Loucy (cell line): ENCODE measurements around the gene DOK1.
A peak's percentile ranks its signal among the peaks of the same experiment; 100 is the strongest.

ENCODE experiments used
- H2AFZ ChIP-seq: fragments of 200-600 bp; sonication (generic); 2 replicates; pipeline ENCODE4 v1.6.0; 2016; ENCODE audit warnings: antibody characterized with exemption, mild to moderate bottlenecking, low read length, moderate library complexity
- H3F3A ChIP-seq: fragments of 200-600 bp; 2 replicates; pipeline ENCODE4 v1.6.0; 2016; ENCODE audit warnings: antibody characterized with exemption, low read depth, mild to moderate bottlenecking
- H3K27me3 ChIP-seq: fragments of 200-600 bp; sonication (generic); 2 replicates; pipeline ENCODE4 v1.6.1; 2014; ENCODE audit warnings: low read length, mild to moderate bottlenecking; ENCODE audit not compliant: insufficient read depth, poor library complexity, severe bottlenecking
- H3K36me3 ChIP-seq: fragments of 200-600 bp; sonication (generic); 2 replicates; pipeline ENCODE4 v1.6.1; 2016; ENCODE audit warnings: low read length; ENCODE audit not compliant: insufficient read depth
- H3K4me1 ChIP-seq: fragments of 200-600 bp; sonication (generic); 2 replicates; pipeline ENCODE4 v1.5.1; 2014; ENCODE audit warnings: low read length, mild to moderate bottlenecking; ENCODE audit not compliant: insufficient read depth, poor library complexity, severe bottlenecking
- H3K4me2 ChIP-seq: fragments of 200-600 bp; sonication (generic); 2 replicates; pipeline ENCODE4 v1.6.0; 2014; ENCODE audit warnings: antibody characterized with exemption, low read length, low read depth, mild to moderate bottlenecking; ENCODE audit not compliant: poor library complexity, severe bottlenecking
- H3K4me3 ChIP-seq: fragments of 200-600 bp; sonication (generic); 2 replicates; pipeline ENCODE4 v1.5.1; 2014; ENCODE audit warnings: low read length, mild to moderate bottlenecking, mixed read lengths; ENCODE audit not compliant: poor library complexity, severe bottlenecking
- H3K79me2 ChIP-seq: fragments of 200-600 bp; sonication (generic); 2 replicates; pipeline ENCODE4 v1.6.1; 2014; ENCODE audit warnings: low read length; ENCODE audit not compliant: insufficient read depth
- H3K9ac ChIP-seq: fragments of 200-600 bp; sonication (generic); 2 replicates; pipeline ENCODE4 v1.6.0; 2014; ENCODE audit warnings: mild to moderate bottlenecking, low read depth, low read length, moderate library complexity; ENCODE audit not compliant: poor library complexity, severe bottlenecking
- H3K9me2 ChIP-seq: fragments of 200-600 bp; sonication (generic); replicated peaks from 2 replicates; pipeline ENCODE4 v1.6.1; 2016; ENCODE audit warnings: low read depth, low read length, mixed read lengths
- H3K9me3 ChIP-seq: fragments of 200-600 bp; sonication (generic); 2 replicates; pipeline ENCODE4 v1.6.1; 2014; ENCODE audit warnings: mild to moderate bottlenecking, antibody characterized with exemption, low read length, low read depth; ENCODE audit not compliant: insufficient read depth
- H4K20me1 ChIP-seq: fragments of 200-600 bp; sonication (generic); 2 replicates; pipeline ENCODE4 v1.6.0; 2014; ENCODE audit warnings: antibody characterized with exemption, low read length, mild to moderate bottlenecking; ENCODE audit not compliant: insufficient read depth, poor library complexity, severe bottlenecking
- CTCF ChIP-seq: fragments of 200-600 bp; sonication (generic); conservative IDR thresholded peaks from 2 replicates; pipeline ENCODE4 v1.5.1; 2014; ENCODE audit warnings: mild to moderate bottlenecking, antibody characterized with exemption, low read length
- EZH2phosphoT487 ChIP-seq: fragments of 200-600 bp; IDR thresholded peaks from 2 replicates; pipeline ENCODE4 v1.6.1; 2018; ENCODE audit warnings: antibody characterized with exemption, mild to moderate bottlenecking, moderate library complexity, borderline replicate concordance

DOK1 gene

GRCh38 chr2:74531666-74532065 lies 22.9 kb upstream of the DOK1 start:
- Histone ChIP-seq H3K79me2 (peaks cover 52% of the 10 kb centered on the region), H3K4me3 (peak overlapping the region; percentile 100), H3K36me3 (peaks cover 11% of the 10 kb centered on the region; the same call in 1 of the 2 replicates), H3K9ac (peak overlapping the region; percentile 93), H3K27me3 (peaks cover 4% of the 10 kb centered on the region), H3K4me1 (peaks cover 35% of the 10 kb centered on the region), H3F3A (0 out of 2 replicates have a peak, but pooled peaks cover 1% of the 10 kb centered on the region), H3K4me2 (peak overlapping the region; percentile 100), H3K9me3 (no peaks in the 10 kb centered on the region), H4K20me1 (peaks cover 22% of the 10 kb centered on the region), H2AFZ (no peak overlapping the region), H3K9me2 (no peaks in the 10 kb centered on the region)
- TF ChIP-seq EZH2phosphoT487 (no peak), CTCF (no peak)

GRCh38 chr2:74532222-74532621 lies 22.3 kb upstream of the DOK1 start:
- H3K4me3 ChIP-seq = peak overlapping the region; percentile 100
- H3K4me1 ChIP-seq = peaks cover 30% of the 10 kb centered on the region
- H3K9me3 ChIP-seq = no peaks in the 10 kb centered on the region
- peak; percentile 61 for TF ChIP-seq CTCF
- TF ChIP-seq EZH2phosphoT487 = no peak
- H3K4me2 ChIP-seq = peak overlapping the region; percentile 100
- no peaks in the 10 kb centered on the region for H3K9me2 ChIP-seq
- H2AFZ ChIP-seq = no peak overlapping the region
- H4K20me1 ChIP-seq = peaks cover 22% of the 10 kb centered on the region
- peaks cover 46% of the 10 kb centered on the region for H3K79me2 ChIP-seq
- peaks cover 4% of the 10 kb centered on the region for H3K27me3 ChIP-seq
- H3K36me3 ChIP-seq = peaks cover 6% of the 10 kb centered on the region; the same call in 1 of the 2 replicates
- no peaks in the 10 kb centered on the region for H3F3A ChIP-seq
- peak overlapping the region; percentile 93 for H3K9ac ChIP-seq

- Histone ChIP-seq H3K4me3 (no peak overlapping the region), H3K4me2 (no peak overlapping the region), H3F3A (no peaks in the 10 kb centered on the region), H3K27me3 (peaks cover 4% of the 10 kb centered on the region), H3K9ac (no peak overlapping the region), H3K9me2 (no peaks in the 10 kb centered on the region), H2AFZ (no peak overlapping the region), H4K20me1 (peaks cover 11% of the 10 kb centered on the region), H3K9me3 (no peaks in the 10 kb centered on the region), H3K4me1 (peaks cover 18% of the 10 kb centered on the region), H3K36me3 (peaks cover 3% of the 10 kb centered on the region; the same call in 1 of the 2 replicates), H3K79me2 (peaks cover 34% of the 10 kb centered on the region)
- TF ChIP-seq CTCF = no peak
- no peak for TF ChIP-seq EZH2phosphoT487
Measured at GRCh38 chr2:74533464-74533863, 21.1 kb upstream of the DOK1 start.
